H1 (cell line): ENCODE results near the gene HOXD11. TPM values are rescaled to one million over a fixed set of nuclear protein-coding genes. Genes with fewer than 3 reads are reported as not detected.
A peak's percentile ranks its signal among the peaks of the same experiment; 100 is the strongest.

Experiments
- CTCF ChIA-PET: fragments of 300-600 bp; sonication (Branson Sonifier 250); formaldehyde crosslinking; loops from one replicate; lab custom pipeline; 2021; ENCODE audit not compliant: partially characterized antibody; lab: Charles Lee
- POLR2A ChIA-PET: fragments of 300-600 bp; sonication (Branson Sonifier 250); formaldehyde crosslinking; loops from one replicate; lab custom pipeline; 2021; ENCODE audit warnings: inconsistent platforms; ENCODE audit not compliant: partially characterized antibody; lab: Charles Lee
- DNase-seq, 2 experiments: peaks; one replicate each; pipeline versions ENCODE4 v3.0.0 to v3.0.0-alpha.2; 2010 to 2022; ENCODE audit warnings: low spot score in 2 of 2, low read depth in 1 of 2, mixed read lengths in 1 of 2
- FAIRE-seq: peaks from 2 replicates; lab custom pipeline; 2011; peaks lifted over from hg19 to GRCh38; lab: Jason Lieb, UNC
- H2AFZ ChIP-seq: 2 replicates; pipeline ENCODE4 v1.8.1; 2012; ENCODE audit warnings: low read length, inconsistent platforms
- H2AK5ac ChIP-seq: 2 replicates; pipeline ENCODE4 v1.6.1; 2013; ENCODE audit warnings: low read depth, low read length
- H2BK120ac ChIP-seq: replicated peaks from 2 replicates; pipeline ENCODE3; 2013; ENCODE audit warnings: low read depth, low read length, inconsistent platforms
- H2BK12ac ChIP-seq: 2 replicates; pipeline ENCODE4 v1.6.1; 2013; ENCODE audit warnings: low read depth, low read length
- H2BK15ac ChIP-seq: 2 replicates; pipeline ENCODE4 v1.6.1; 2013; ENCODE audit warnings: low read length
- H2BK20ac ChIP-seq: 2 replicates; pipeline ENCODE4 v1.6.1; 2013; ENCODE audit warnings: low read length
- H2BK5ac ChIP-seq: 2 replicates; pipeline ENCODE4 v1.6.1; 2013; ENCODE audit warnings: low read depth, low read length
- H3K14ac ChIP-seq: 2 replicates; pipeline ENCODE4 v1.6.1; 2013; ENCODE audit warnings: inconsistent platforms; ENCODE audit not compliant: insufficient read length
- H3K18ac ChIP-seq: 2 replicates; pipeline ENCODE4 v1.6.1; 2013; ENCODE audit warnings: low read length; ENCODE audit errors: extremely low read depth
- H3K23ac ChIP-seq: 2 replicates; pipeline ENCODE4 v1.6.1; 2013; ENCODE audit warnings: inconsistent platforms; ENCODE audit not compliant: insufficient read length
- H3K23me2 ChIP-seq: 2 replicates; pipeline ENCODE4 v1.6.1; 2013; ENCODE audit warnings: low read depth, low read length
- H3K27ac ChIP-seq: 2 replicates; pipeline ENCODE4 v1.6.1; 2011; ENCODE audit warnings: low read depth, low read length, inconsistent platforms
- H3K27me3 ChIP-seq, 4 experiments: replicated peaks in 1 of 4; 1 replicate in 1 of 4; 2 replicates in 3 of 4; pipeline versions ENCODE4 v1.6.1 to v1.8.1; 2011 to 2013; ENCODE audit warnings: low read length in 3 of 4, mild to moderate bottlenecking in 3 of 4, inconsistent platforms in 2 of 4, mixed read lengths in 2 of 4, moderate library complexity in 1 of 4; ENCODE audit not compliant: control insufficient read depth in 3 of 4, insufficient read depth in 3 of 4; ENCODE audit errors: extremely low read depth in 1 of 4
- H3K36me3 ChIP-seq, 4 experiments: 2 replicates each; pipeline versions ENCODE4 v1.6.1 to v1.8.1; 2011 to 2013; ENCODE audit warnings: mild to moderate bottlenecking in 4 of 4, low read length in 3 of 4, moderate library complexity in 2 of 4, control low read depth in 1 of 4, inconsistent platforms in 1 of 4; ENCODE audit not compliant: insufficient read depth in 4 of 4, control insufficient read depth in 2 of 4
- H3K4ac ChIP-seq: replicated peaks from 2 replicates; pipeline ENCODE3; 2013; ENCODE audit warnings: low read length, low read depth, mixed read lengths, inconsistent platforms; ENCODE audit not compliant: insufficient read length
- H3K4me1 ChIP-seq, 4 experiments: replicated peaks in 1 of 4; 1 replicate in 1 of 4; 2 replicates in 3 of 4; pipeline versions ENCODE4 v1.6.1 to v1.8.1; 2011 to 2013; ENCODE audit warnings: low read length in 3 of 4, inconsistent platforms in 2 of 4, mixed read lengths in 1 of 4; ENCODE audit not compliant: insufficient read depth in 4 of 4, control insufficient read depth in 3 of 4
- H3K4me2 ChIP-seq, 2 experiments: 2 replicates each; pipeline versions ENCODE4 v1.6.1 to v1.8.1; 2011 to 2013; ENCODE audit warnings: low read depth in 2 of 2, low read length in 2 of 2, control low read depth in 1 of 2, inconsistent platforms in 1 of 2, mild to moderate bottlenecking in 1 of 2; ENCODE audit not compliant: insufficient read depth in 1 of 2
- H3K4me3 ChIP-seq, 4 experiments: fragments of 200-600, 300-600 bp in 1 of 4; sonication (generic), shearing (Covaris generic), sonication (Bioruptor Twin) in 1 of 4; 2 replicates each; pipeline versions ENCODE4 v1.5.1 to v1.8.1; 2011 to 2016; ENCODE audit warnings: low read length in 4 of 4, low read depth in 3 of 4, control low read depth in 2 of 4, inconsistent platforms in 2 of 4, mild to moderate bottlenecking in 2 of 4, mixed read lengths in 1 of 4, moderate library complexity in 1 of 4; ENCODE audit not compliant: insufficient read depth in 2 of 4; ENCODE audit errors: extremely low read depth in 1 of 4
- H3K56ac ChIP-seq: replicated peaks from 2 replicates; pipeline ENCODE3; 2013; ENCODE audit warnings: low read depth, mild to moderate bottlenecking, mixed read lengths, low read length, inconsistent platforms; ENCODE audit not compliant: insufficient read length
- H3K79me1 ChIP-seq: 2 replicates; pipeline ENCODE4 v1.6.1; 2013; ENCODE audit warnings: low read depth, low read length, control low read depth
- H3K79me2 ChIP-seq, 2 experiments: 2 replicates each; pipeline versions ENCODE4 v1.6.1 to v1.8.1; 2012 to 2013; ENCODE audit warnings: low read length in 2 of 2, mild to moderate bottlenecking in 2 of 2, inconsistent platforms in 1 of 2; ENCODE audit not compliant: insufficient read depth in 2 of 2, control insufficient read depth in 1 of 2
- H3K9ac ChIP-seq, 4 experiments: replicated peaks in 1 of 4; 1 replicate in 1 of 4; 2 replicates in 3 of 4; pipeline versions ENCODE4 v1.6.1 to v1.8.1; 2011 to 2013; ENCODE audit warnings: low read depth in 3 of 4, low read length in 3 of 4, control low read depth in 2 of 4, mild to moderate bottlenecking in 2 of 4, moderate library complexity in 2 of 4, inconsistent platforms in 1 of 4; ENCODE audit errors: extremely low read depth in 1 of 4
- H3K9me3 ChIP-seq, 2 experiments: 2 replicates each; pipeline versions ENCODE4 v1.6.1 to v1.8.1; 2012 to 2013; ENCODE audit warnings: mild to moderate bottlenecking in 2 of 2, moderate library complexity in 2 of 2, control low read depth in 1 of 2, inconsistent platforms in 1 of 2, low read depth in 1 of 2, low read length in 1 of 2, mixed read lengths in 1 of 2; ENCODE audit not compliant: insufficient read depth in 2 of 2
- H4K20me1 ChIP-seq, 2 experiments: replicated peaks in 1 of 2; 2 replicates each; pipeline versions ENCODE3 to v1.8.1; 2011 to 2013; ENCODE audit warnings: inconsistent platforms in 2 of 2, low read length in 2 of 2, mild to moderate bottlenecking in 1 of 2; ENCODE audit not compliant: insufficient read depth in 2 of 2, control insufficient read depth in 1 of 2
- H4K5ac ChIP-seq: 2 replicates; pipeline ENCODE4 v1.6.1; 2013; ENCODE audit warnings: low read length, low read depth, mixed read lengths, inconsistent platforms; ENCODE audit not compliant: insufficient read length
- H4K8ac ChIP-seq: 2 replicates; pipeline ENCODE4 v1.8.0; 2013; ENCODE audit warnings: mild to moderate bottlenecking, moderate library complexity, low read length, inconsistent platforms; ENCODE audit not compliant: insufficient read depth; ENCODE audit errors: extremely low read depth
- H4K91ac ChIP-seq: replicated peaks from 2 replicates; pipeline ENCODE3; 2013; ENCODE audit warnings: low read length, mixed read lengths, inconsistent platforms; ENCODE audit not compliant: insufficient read length
- SUZ12 ChIP-seq: fragments of 200-600 bp; sonication (generic); IDR thresholded peaks from 2 replicates; pipeline ENCODE4 v1.6.1; 2012; ENCODE audit warnings: mild to moderate bottlenecking, inconsistent platforms, low read length, moderate library complexity, mixed read lengths
- WGBS, 2 experiments: shearing (Covaris generic) in 1 of 2; methylation state at CpG; one replicate each; pipeline versions ENCODE4 v1.1.6 to v1.1.7; 2013 to 2015; ENCODE audit warnings: low lambda C conversion rate in 2 of 2, mixed read lengths in 2 of 2, inconsistent platforms in 1 of 2, low coverage in 1 of 2, missing lambda C conversion rate in 1 of 2; ENCODE audit not compliant: insufficient replicate concordance in 2 of 2, insufficient coverage in 1 of 2, insufficient read length in 1 of 2; ENCODE audit errors: extremely low coverage in 1 of 2, missing lambda C conversion rate in 1 of 2; 5-methylcytosine and 5-hydroxymethylcytosine counted together
- polyA plus RNA-seq, 7 experiments: library from polyadenylated mRNA; depleted of rRNA in 3 of 7; stranded (reverse) in 5 of 7; unstranded in 2 of 7; fragments of >200 nt in 5 of 7; fragments of 200-250 nt in 2 of 7; gene quantifications; 1 replicate in 5 of 7; 2 replicates in 1 of 7; 4 replicates in 1 of 7; pipeline versions ENCODE4 v1.2.1 to v1.2.3, GENCODE V29; 2011 to 2013; ENCODE audit warnings: missing spikeins in 2 of 7, mixed read lengths in 2 of 7
- total RNA-seq: library from RNA; stranded (reverse); fragmentation: NEBNext Ultra II Directional; extraction: Animal tissue kit (Norgen Biotek cat#: 25700); gene quantifications from 2 replicates; pipeline ENCODE4 v1.2.1, GENCODE V29; 2021

HOXD11 gene
- total and polyA plus RNA-seq, 2 of the 8 experiments (the other 6 are each of a cell fraction or from before 2014, with no cell fraction given) = not detected

GRCh38 chr2:176138923-176139660, 32.0 kb downstream of the HOXD11 start:
- no peaks in the 10 kb centered on the region for H3K9me3 ChIP-seq
- H4K8ac ChIP-seq = no peak overlapping the region
- DNase-seq (peak in 1 of 2 experiments; percentile 37), FAIRE-seq (no peak)
- H3K27me3 ChIP-seq = peaks cover 86 to 100% (median 97%) of the 10 kb centered on the region in 4 experiments
- peaks cover 4 to 16% of the 10 kb centered on the region in 2 experiments for H4K20me1 ChIP-seq
- no peak overlapping the region for H2BK5ac ChIP-seq
- H3K79me2 ChIP-seq = no peaks in the 10 kb centered on the region
- WGBS, 2 experiments = 55% methylated on average over 28 of the region's 28 CpGs; no CpG with 5 or more reads in 1 of the 2 experiments
- no peak overlapping the region for H2BK15ac ChIP-seq
- no peak overlapping the region for H2AFZ ChIP-seq
- H2BK12ac ChIP-seq = no peak overlapping the region
- peaks cover 0 to 9% (median 4%) of the 10 kb centered on the region in 4 experiments; a peak in 5 of 7 replicates for H3K4me1 ChIP-seq
- H3K4me3 ChIP-seq = no peak overlapping the region
- H2BK20ac ChIP-seq = no peak overlapping the region
- no peak overlapping the region for H3K9ac ChIP-seq
- POLR2A ChIA-PET = interaction anchor here (1.8 kb wide), 1 partner anchor 23 kb away, joined by 4 read pairs; no protein-coding TSS in a partner anchor
- no peak overlapping the region for H3K14ac ChIP-seq
- H3K18ac ChIP-seq = no peak overlapping the region
- peaks cover 0 to 4% (median 0%) of the 10 kb centered on the region in 4 experiments; a peak in 1 of 8 replicates for H3K36me3 ChIP-seq
- H3K4ac ChIP-seq = no peak overlapping the region
- H3K56ac ChIP-seq = no peak overlapping the region
- peaks cover 3% of the 10 kb centered on the region; the same call in 1 of the 2 replicates for H3K23me2 ChIP-seq
- H3K79me1 ChIP-seq = no peaks in the 10 kb centered on the region
- H2BK120ac ChIP-seq = no peak overlapping the region
- H3K23ac ChIP-seq = no peak overlapping the region
- H3K4me2 ChIP-seq = no peak overlapping the region; a peak in 1 of 4 replicates
- H3K27ac ChIP-seq = no peak overlapping the region
- CTCF ChIA-PET = interaction anchor here (0.7 to 10.0 kb wide), 35 partner anchors 8 to 675 kb away, joined by 3 to 119 read pairs (median 11); partner anchors contain the start of genes HOXD10, HOXD4, HOXD8 and HOXD9
- no peak overlapping the region for H4K5ac ChIP-seq
- H2AK5ac ChIP-seq = no peak overlapping the region
- H4K91ac ChIP-seq = no peak overlapping the region
- TF ChIP-seq SUZ12 = peak; percentile 92
